ENCODE results near the gene PRUNE1. TPM values are rescaled to one million over a fixed set of nuclear protein-coding genes. Genes with fewer than 3 reads are reported as not detected.

Gene PRUNE1
- total RNA-seq, 1 experiment from 2014 or later, result 30.7 TPM

GRCh38 chr1:151011154-151011850 is 3.1 kb downstream of the PRUNE1 start:
- BruUV-seq (replicated peaks), result no TSS peak

GRCh38 chr1:151012684-151013471 is 4.6 kb downstream of the PRUNE1 start:
- intact Hi-C loops (cut with micrococcal nuclease; ENCODE audit: unreplicated experiment), result no loop called here
- no peaks in the 10 kb centered on the region for H3K27me3 ChIP-seq (ENCODE audit: insufficient read depth, low read depth)
- no peaks in the 10 kb centered on the region for H3K9me2 ChIP-seq (ENCODE audit: insufficient read depth)
- peaks cover 8% of the 10 kb centered on the region for H3K4me1 ChIP-seq (replicated peaks; ENCODE audit: insufficient read depth)
- H4K20me1 ChIP-seq (ENCODE audit: insufficient read depth), result no peaks in the 10 kb centered on the region
- H3K9me3 ChIP-seq (ENCODE audit: insufficient read depth, low read depth), result no peaks in the 10 kb centered on the region
- DNase-seq, result no peak
- no peak for TF ChIP-seq CTCF (conservative IDR thresholded peaks at IDR 0.05)
- TF ChIP-seq EZH2 (IDR thresholded peaks at IDR 0.05; ENCODE audit: low read depth), result no peak
- H3K79me2 ChIP-seq (ENCODE audit: low read depth), result peaks cover 24% of the 10 kb centered on the region
- CTCF ChIA-PET, result no interaction called here
- H3F3A ChIP-seq (ENCODE audit: insufficient read depth, low read depth), result peaks cover 1% of the 10 kb centered on the region
- BruUV-seq (replicated peaks), result no TSS peak
- H2AFZ ChIP-seq, result no peak overlapping the region
- no peak overlapping the region for H3K27ac ChIP-seq
- POLR2A ChIA-PET (ENCODE audit: unreplicated experiment), result no interaction called here
- no peak overlapping the region for H3K4me2 ChIP-seq
- 0 out of 2 replicates have a peak, but pooled peaks cover 3% of the 10 kb centered on the region for H3K36me3 ChIP-seq (ENCODE audit: low read depth)
- H3K4me3 ChIP-seq, result no peak overlapping the region

More at GRCh38 chr1:151011154-151011850, 3.1 kb downstream of the PRUNE1 start:
- Histone ChIP-seq H3K9me2 (ENCODE audit: insufficient read depth) (no peaks in the 10 kb centered on the region), H3F3A (ENCODE audit: insufficient read depth, low read depth) (peaks cover 15% of the 10 kb centered on the region), H3K27me3 (ENCODE audit: insufficient read depth, low read depth) (no peaks in the 10 kb centered on the region), H3K36me3 (ENCODE audit: low read depth) (no peaks in the 10 kb centered on the region), H3K4me1 (replicated peaks; ENCODE audit: insufficient read depth) (peaks cover 24% of the 10 kb centered on the region), H3K9me3 (ENCODE audit: insufficient read depth, low read depth) (no peaks in the 10 kb centered on the region), H3K27ac (no peak overlapping the region), H3K4me3 (no peak overlapping the region), H2AFZ (no peak overlapping the region), H4K20me1 (ENCODE audit: insufficient read depth) (no peaks in the 10 kb centered on the region), H3K79me2 (ENCODE audit: low read depth) (peaks cover 24% of the 10 kb centered on the region), H3K4me2 (no peak overlapping the region)
- intact Hi-C loops (cut with micrococcal nuclease; ENCODE audit: unreplicated experiment), result no loop called here
- CTCF ChIA-PET, result interaction anchor here (0.5 kb wide), 1 partner anchor 90 kb away, joined by 6 read pairs; no protein-coding TSS in a partner anchor
- POLR2A ChIA-PET (ENCODE audit: unreplicated experiment), result no interaction called here
- no peak for DNase-seq
- TF ChIP-seq CTCF (conservative IDR thresholded peaks at IDR 0.05) (no peak), EZH2 (IDR thresholded peaks at IDR 0.05; ENCODE audit: low read depth) (no peak)

- POLR2A ChIA-PET (ENCODE audit: unreplicated experiment), result no interaction called here
- CTCF ChIA-PET, result no interaction called here
Measured at GRCh38 chr1:151013518-151013917, 5.3 kb downstream of the PRUNE1 start.

More at GRCh38 chr1:151013518-151013917, 5.3 kb downstream of the PRUNE1 start:
- BruUV-seq (replicated peaks), result no TSS peak
- TF ChIP-seq EZH2 (IDR thresholded peaks at IDR 0.05; ENCODE audit: low read depth) (no peak), CTCF (conservative IDR thresholded peaks at IDR 0.05) (no peak)
- Histone ChIP-seq H3K79me2 (ENCODE audit: low read depth) (peaks cover 23% of the 10 kb centered on the region), H3K27me3 (ENCODE audit: insufficient read depth, low read depth) (no peaks in the 10 kb centered on the region), H3K4me1 (replicated peaks; ENCODE audit: insufficient read depth) (peaks cover 7% of the 10 kb centered on the region; the same call in 1 of the 2 replicates), H4K20me1 (ENCODE audit: insufficient read depth) (no peaks in the 10 kb centered on the region), H2AFZ (no peak overlapping the region), H3K4me3 (no peak overlapping the region), H3K4me2 (no peak overlapping the region), H3K36me3 (ENCODE audit: low read depth) (0 out of 2 replicates have a peak, but pooled peaks cover 6% of the 10 kb centered on the region), H3K9me3 (ENCODE audit: insufficient read depth, low read depth) (no peaks in the 10 kb centered on the region), H3F3A (ENCODE audit: insufficient read depth, low read depth) (no peaks in the 10 kb centered on the region; the same call in none of the 2 replicates), H3K9me2 (ENCODE audit: insufficient read depth) (no peaks in the 10 kb centered on the region), H3K27ac (no peak overlapping the region)
- DNase-seq, result no peak
- intact Hi-C loops (cut with micrococcal nuclease; ENCODE audit: unreplicated experiment), result no loop called here
